CD4-positive, alpha-beta T cell treated with Interferon gamma for 1 hour (primary cell): Measurements from ENCODE around the gene MYCL.
"Not testable (repeated sequence)": the region's sequence is repeated elsewhere in the genome, so short reads cannot be mapped to it uniquely, and the experiment has no call there.

ENCODE experiments used
- DNase-seq: peaks from one replicate; pipeline ENCODE4 v3.0.0-alpha.2; 2020

MYCL gene

GRCh38 chr1:39890273-39890672, 11.4 kb downstream of the MYCL start:
- no peak for DNase-seq

- DNase-seq = no peak
Measured at GRCh38 chr1:39886757-39887231, 14.9 kb downstream of the MYCL start.

GRCh38 chr1:39885516-39885915, 16.2 kb downstream of the MYCL start:
- no peak for DNase-seq

GRCh38 chr1:39882152-39882551, 19.6 kb downstream of the MYCL start:
- DNase-seq = no peak

GRCh38 chr1:39877980-39878956, 23.4 kb downstream of the MYCL start:
- no peak for DNase-seq

- DNase-seq = no peak
Measured at GRCh38 chr1:39877231-39877778, 24.4 kb downstream of the MYCL start.

- no peak for DNase-seq
Measured at GRCh38 chr1:39876144-39876543, 25.6 kb downstream of the MYCL start.

GRCh38 chr1:39872698-39873097, 29.0 kb downstream of the MYCL start:
- no peak for DNase-seq

GRCh38 chr1:39871796-39872195, 29.9 kb downstream of the MYCL start:
- DNase-seq = no peak

GRCh38 chr1:39871043-39871442, 30.7 kb downstream of the MYCL start:
- DNase-seq = not testable (repeated sequence)

- DNase-seq = not testable (repeated sequence)
Measured at GRCh38 chr1:39869538-39870112, 32.1 kb downstream of the MYCL start.

- no peak for DNase-seq
Measured at GRCh38 chr1:39866767-39867166, 35.0 kb downstream of the MYCL start.

- no peak for DNase-seq
Measured at GRCh38 chr1:39865762-39866161, 36.0 kb downstream of the MYCL start.

GRCh38 chr1:39863177-39863576, 38.5 kb downstream of the MYCL start:
- no peak for DNase-seq

- DNase-seq = no peak
Measured at GRCh38 chr1:39861003-39861402, 40.7 kb downstream of the MYCL start.

- DNase-seq = no peak
Measured at GRCh38 chr1:39859859-39860812, 41.6 kb downstream of the MYCL start.

GRCh38 chr1:39858315-39858714, 43.4 kb downstream of the MYCL start:
- DNase-seq = no peak

GRCh38 chr1:39857126-39857878, 44.4 kb downstream of the MYCL start:
- DNase-seq = no peak

GRCh38 chr1:39854738-39855137, 47.0 kb downstream of the MYCL start:
- no peak for DNase-seq

- no peak for DNase-seq
Measured at GRCh38 chr1:39854314-39854713, 47.4 kb downstream of the MYCL start.

- no peak for DNase-seq
Measured at GRCh38 chr1:39852876-39853275, 48.8 kb downstream of the MYCL start.
